Raji (cell line): ENCODE data around the gene MEX3A.

Experiments
- POLR2A ChIP-seq: IDR thresholded peaks from 2 replicates; pipeline ENCODE4 v1.6.1; 2011; ENCODE audit warnings: low read depth, low read length, control low read depth; ENCODE audit not compliant: insufficient read depth

Gene MEX3A

DNA sequence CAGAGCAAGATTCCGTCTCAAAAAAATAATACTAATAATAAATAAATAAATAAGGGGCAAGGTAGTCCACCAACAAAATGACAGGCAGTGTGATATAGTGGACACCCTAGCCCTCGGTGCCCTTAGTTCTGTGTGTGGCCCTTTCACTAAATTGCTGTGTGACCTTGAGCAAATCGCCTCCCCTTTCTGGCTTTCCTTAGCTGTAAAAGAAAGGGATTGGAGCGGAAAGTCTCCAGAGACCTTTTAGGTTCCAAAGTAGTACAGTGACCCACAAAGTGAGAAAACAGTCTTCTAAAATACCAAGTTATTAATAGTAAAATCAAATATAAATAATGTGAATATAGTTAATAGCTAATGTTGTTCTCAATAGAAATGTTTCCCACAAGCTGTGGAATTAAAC is 39.8 kb upstream of the MEX3A start:
- no peak for TF ChIP-seq POLR2A

DNA sequence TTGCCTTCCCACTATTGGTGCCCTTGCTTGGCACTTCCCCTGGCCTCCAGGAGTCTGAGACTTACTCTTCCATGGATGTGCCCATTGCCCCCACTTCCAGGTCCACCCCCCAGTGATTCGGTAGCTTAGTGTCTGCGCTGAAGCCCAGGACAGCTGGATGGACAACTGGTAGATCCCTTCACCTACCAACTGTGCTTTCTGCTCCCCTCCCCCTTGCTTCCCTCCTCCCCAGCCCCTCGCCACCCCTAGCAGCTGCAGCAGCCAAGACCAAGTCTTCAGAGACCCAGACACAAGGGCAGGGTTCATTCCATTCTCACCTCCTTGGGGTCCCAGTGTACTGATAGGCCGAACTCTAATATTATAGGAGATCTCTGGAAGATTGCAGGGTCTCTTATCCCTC is 39.2 kb upstream of the MEX3A start:
- TF ChIP-seq POLR2A: no peak

DNA sequence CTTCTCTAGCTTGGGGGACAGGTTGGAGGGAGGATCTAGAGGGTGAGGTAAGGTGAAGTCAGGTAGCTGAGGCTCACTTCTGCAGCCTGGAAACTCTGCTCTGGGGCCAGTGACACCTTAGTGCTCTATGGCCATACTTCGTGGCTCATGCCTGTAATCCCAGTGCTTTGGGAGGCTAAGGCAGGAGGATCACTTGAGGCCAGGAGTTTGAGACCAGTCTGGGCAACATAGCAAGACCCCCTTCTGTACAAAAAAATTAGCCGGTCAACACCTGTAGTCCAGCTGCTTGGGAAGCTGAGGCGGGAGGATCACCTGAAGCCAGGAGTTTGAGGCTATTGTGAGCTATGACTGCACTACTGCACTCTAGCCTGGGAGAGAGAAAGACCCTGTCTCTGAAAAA is 38.1 kb upstream of the MEX3A start:
- no peak for TF ChIP-seq POLR2A

GRCh38 chr1:156119503-156120209 is 37.4 kb upstream of the MEX3A start:
- no peak for TF ChIP-seq POLR2A

GRCh38 chr1:156118177-156118868 is 36.1 kb upstream of the MEX3A start:
- no peak for TF ChIP-seq POLR2A

DNA sequence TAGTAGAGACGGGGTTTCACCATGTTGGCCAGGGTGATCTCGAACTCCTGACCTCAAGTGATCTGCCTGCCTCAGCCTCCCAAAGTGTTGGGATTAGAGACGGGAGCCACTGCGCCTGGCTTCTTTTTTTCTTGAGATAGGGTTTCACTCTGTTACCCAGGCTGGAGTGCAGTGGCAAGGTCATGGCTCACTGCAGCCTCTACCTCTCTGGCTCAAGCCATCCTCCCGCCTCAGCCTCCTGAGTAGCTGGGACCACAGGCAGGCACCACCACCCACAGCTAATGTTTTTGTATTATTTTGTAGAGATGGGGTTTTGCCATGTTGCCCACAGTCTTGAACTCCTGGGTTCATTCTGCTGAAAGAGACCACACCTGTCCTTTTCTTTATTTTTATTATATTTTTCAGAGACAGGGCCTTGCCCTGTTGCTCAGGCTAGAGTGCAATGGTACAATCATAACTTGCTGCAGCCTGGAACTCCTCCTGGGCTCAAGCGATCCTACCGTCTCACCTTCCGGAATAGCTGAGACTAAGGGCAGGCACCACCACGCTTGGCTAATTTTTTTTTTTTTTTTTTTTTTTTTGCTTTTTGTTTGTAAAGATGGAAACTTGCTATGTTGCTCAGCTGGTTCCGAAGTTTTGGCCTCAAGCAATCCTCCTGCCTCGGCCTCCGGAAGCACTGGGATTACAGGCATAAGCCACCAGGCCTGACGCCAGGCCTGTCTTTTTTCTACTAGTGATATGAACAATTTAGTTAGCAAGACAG is 35.3 kb upstream of the MEX3A start:
- TF ChIP-seq POLR2A: no peak

DNA sequence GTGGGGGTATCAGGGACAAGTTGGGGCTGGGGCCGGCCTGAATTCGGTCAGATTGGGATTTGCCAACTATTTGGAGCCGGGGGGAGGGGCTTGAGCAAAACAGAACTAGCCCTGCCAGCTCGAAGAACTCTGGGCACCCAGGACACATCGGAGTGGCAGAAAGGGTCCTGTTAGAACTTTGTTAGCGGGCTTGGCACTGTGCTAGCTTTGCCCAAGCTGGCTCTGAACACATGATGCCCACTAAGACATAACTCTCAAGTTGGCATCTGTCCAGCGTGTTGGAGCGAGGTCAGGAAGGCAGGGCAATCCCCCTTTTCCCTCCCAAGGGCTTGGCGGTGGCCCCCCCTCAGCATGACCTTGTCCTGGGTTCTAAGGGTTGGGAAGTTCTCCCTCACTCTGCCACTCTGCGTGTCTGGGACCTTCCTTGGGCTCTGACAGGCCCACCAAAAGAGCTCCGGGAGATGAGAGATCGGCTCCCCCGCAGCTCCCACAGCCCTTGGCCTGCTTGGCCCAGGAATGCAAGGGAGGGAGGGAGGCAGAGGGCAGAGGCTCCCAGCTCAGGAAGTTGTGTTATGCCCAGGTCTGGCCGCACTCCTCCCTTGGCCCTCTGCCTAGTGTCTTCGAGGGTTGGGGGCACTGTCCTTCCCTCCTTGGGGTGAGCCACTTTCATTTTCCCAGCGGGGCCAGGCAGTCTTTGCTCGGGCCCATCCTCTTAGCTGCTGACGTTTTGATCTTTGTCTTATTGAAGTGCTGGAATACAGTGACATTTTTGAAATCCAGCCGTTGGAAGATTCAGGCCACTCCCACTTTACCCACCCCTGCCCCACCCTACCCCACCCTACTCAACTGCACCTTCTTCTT is 33.5 kb upstream of the MEX3A start:
- TF ChIP-seq POLR2A: no peak

- no peak for TF ChIP-seq POLR2A
These were observed 32.8 kb upstream of the MEX3A start for GRCh38 chr1:156114919-156115513.

- TF ChIP-seq POLR2A: no peak
These were observed 32.0 kb upstream of the MEX3A start, which contains the start of gene LMNA for GRCh38 chr1:156114101-156114918. TSS of gene LMNA (plus strand) at chr1:156114711. CDS start at chr1:156114919, 208 bp downstream.

DNA sequence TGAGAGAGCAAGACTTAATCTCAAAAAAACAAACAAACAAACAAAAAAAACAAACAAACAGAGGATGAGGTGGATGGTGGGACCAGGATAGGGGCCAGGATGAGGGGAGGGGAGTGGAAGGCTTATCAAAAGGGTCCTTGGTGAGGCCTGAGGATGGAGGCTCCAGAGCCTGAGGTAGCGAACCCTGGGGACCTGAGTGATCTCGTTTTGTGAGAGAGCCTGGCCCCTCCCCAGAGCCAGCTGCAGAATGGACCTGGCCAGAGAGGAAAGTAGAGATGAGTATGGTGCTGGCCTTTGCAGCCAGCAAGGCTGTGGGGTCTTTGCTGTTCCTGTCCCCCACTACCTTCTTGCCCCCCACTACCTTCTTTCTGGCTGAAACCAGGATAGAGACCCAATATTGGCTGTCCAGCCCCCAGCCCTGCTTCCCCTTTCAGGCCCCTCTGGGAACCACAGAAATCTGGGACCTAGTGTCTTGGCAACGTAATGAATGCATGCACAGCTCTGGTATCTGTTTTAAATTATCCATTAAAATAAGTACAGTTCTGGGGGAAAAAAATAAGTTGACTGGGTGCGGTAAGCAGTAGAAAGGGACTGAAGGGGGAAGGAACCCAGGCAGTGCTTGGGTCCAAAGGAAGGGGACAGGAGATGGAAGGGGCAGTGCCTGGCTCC is 31.2 kb upstream of the MEX3A start:
- no peak for TF ChIP-seq POLR2A

GRCh38 chr1:156112276-156113137 is 30.2 kb upstream of the MEX3A start:
- TF ChIP-seq POLR2A: no peak

DNA sequence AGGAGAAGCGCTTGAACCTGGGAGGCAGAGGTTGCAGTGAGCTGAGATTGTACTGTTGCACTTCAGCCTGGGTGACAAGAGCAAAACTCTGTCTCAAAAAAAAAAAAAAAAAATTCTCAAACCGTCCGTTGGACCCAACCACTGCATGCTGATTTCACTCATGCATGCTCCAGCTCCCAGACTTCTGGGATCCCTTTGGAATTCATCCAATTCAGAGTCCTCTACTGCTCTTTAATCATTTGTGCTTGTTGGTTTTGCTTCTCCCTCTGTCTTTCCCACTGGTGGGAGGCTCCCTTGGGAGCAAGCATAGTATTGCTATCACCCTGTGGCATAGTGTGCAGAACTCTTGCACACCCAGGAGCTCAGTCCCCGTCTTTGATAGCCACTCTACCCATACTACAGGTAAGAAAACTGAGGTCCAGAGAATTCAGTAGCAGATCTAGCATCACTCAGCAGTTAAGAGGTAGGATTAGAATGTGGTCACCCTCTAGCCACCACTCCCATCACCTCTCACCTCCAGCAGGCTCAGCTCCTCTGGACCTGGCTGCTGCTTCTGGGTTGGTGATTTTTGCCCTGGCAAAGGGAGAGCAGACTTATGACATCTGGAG is 29.2 kb upstream of the MEX3A start:
- TF ChIP-seq POLR2A: no peak
